ENCODE results near the gene ITSN1.
"Not testable (repeated sequence)": the region's sequence is repeated elsewhere in the genome, so short reads cannot be mapped to it uniquely, and the experiment has no call there.

The ITSN1 gene

DNA sequence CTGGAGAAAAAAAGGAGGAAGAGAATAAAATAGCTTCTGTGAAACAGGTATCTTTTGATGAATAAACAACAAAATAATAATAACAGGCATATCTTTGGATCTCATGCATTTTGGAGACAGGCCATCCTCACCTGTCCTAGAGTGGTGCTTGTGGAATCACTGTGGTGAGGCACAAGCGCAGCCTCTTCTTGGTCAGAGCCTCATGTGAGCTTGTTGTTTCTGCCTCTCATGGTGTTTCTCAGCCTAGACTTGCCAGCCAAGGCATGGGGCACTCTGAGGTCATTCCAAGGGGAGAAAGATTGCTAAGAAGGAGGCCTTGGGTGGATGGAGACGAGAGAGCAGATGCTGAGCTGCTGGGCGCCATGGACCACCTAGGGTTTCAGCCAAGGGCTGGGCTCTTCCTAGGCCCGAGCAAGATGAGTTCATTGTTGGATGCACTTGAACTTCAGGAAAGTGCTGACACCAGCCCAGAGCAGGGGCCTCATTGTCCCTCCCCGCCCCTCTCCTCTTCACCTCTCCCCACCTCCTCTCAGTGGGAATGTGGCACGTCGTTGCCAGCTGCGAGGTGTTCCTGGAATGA is 223.8 kb downstream of the ITSN1 start:
- DNase-seq: no peak

DNA sequence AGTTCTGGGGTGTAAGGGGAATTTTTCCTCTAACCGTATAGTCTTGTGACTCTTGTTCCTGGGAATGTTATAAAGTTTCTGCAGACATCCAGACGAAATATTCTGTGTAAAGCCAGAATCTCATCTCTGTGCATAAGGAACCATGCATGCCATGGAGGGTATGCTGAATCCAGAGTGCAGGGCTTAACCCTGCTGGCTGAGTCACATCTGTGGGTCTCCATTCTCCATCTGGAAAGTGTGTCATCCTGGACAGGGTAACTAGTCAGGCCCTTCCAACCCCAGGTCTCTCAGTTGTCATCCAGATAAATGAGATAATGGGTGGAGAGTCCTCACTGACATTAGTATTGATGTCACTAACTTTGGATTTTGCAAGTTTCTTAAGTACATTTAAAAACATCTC is 224.5 kb downstream of the ITSN1 start:
- no peak for DNase-seq

DNA sequence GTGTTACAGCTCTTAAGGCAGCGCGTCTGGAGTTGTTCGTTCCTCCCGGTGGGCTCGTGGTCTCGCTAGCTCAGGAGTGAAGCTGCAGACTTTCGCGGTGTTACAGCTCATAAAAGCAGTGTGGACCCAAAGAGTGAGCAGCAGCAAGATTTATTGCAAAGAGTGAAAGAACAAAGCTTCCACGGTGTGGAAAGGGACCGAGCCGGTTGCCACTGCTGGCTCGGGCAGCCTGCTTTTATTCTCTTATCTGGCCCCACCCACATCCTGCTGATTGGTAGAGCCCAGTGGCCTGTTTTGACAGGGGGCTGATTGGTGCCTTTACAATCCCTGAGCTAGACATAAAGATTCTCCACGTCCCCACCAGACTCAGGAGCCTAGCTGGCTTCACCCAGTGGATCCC is 225.6 kb downstream of the ITSN1 start:
- not testable (repeated sequence) for DNase-seq

DNA sequence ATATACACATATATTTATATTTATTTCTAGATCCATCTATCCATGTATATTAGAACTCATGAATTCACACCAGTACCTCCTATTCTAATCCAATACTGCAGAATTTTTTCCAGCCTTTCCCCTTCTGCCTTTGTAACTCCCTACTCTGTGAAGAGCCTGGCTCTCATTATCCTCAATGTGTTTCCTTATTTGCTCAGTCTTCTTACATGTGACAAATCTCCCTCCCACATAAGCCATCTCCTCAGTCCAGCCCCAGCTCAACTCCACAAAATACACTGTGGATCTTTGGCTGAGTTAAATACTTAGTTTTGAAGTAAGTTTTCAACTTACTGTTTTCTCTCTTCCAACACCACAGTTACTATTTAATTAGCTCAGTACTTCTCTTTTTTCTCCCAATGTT is 227.6 kb downstream of the ITSN1 start:
- DNase-seq: no peak

DNA sequence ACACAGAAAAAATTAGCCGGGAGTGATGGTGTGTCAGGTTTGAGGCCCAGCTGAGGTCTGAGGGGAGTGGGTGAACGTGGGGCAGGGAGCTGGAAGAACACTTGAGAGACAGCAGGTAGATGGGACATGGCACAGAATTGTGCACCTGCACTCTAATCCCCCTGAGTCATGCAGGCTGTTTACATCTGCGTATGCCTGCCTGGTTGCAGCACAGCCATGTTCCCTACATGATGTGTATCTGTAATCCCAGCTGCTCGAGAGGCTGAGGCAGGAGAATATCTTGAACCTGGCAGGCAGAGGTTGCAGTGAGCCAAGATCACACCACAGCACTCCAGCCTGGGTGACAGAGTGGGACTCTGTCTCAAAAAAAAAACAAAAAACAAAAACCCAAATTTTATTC is 228.5 kb downstream of the ITSN1 start:
- no peak for DNase-seq

DNA sequence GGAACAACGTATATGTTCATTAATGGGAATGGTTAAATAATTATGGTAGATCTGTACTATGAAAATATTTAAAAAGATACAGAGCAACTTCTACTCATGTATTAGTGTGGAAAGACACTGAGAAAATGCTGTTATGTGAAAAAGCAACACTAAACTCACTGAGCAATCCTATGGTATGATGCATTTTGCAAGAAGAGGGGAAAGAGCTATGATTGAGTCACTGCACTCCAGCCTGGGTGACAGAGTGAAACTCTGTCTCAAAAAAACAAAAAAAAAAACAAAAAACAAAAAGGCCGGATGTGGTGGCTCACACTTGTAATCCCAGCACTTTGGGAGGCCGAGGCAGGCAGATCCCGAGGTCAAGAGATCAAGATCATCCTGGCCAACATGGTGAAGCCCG is 228.9 kb downstream of the ITSN1 start:
- no peak for DNase-seq

DNA sequence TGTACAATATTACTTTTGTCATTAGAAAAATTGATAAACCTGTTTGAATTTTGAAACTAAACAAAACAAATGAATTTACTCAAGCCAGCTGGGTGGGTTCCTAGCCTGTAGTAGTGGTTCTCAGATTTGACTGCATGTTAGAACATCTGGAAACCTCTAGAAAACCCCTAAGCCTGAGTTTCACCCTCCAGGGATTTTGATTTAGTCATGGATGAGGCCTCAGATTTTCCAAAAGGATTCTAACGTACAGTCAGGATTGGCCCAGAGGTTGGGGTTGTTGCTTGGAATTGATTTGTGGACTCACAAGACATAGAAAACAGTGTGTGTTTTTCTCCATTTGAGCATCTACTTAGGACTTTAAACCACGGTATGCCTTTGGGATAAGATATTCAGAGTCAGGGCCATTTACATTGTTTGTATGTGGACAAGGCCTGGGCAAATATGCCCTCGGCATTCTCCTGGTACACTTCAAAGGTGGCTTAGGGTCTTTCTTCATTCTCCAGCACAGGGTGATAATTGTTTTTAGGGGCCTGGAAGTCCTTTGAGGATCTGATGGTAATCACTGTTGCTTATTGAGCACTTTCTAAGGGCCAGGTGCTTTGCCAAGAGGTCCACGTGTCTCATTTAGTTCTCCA is 230.7 kb downstream of the ITSN1 start:
- no peak for DNase-seq

DNA sequence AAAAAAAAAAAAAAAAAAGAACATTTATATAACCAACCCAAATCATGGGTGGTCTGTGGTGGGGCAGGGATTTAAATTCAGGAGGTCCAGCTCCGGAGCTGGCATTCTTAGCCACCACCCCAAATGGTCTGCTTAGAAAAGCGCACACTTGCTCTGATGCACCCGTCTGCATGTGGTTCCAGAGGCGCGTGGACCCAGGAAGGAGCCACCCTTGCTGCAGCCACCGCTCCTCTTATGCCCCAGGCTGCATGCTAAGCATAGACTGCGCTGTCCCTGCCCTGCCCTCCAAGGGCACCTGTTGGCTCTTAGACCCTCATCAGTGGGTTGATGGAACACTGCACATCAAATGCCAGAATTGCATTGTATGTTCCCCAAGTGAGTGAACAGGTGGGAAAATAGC is 231.9 kb downstream of the ITSN1 start:
- no peak for DNase-seq

DNA sequence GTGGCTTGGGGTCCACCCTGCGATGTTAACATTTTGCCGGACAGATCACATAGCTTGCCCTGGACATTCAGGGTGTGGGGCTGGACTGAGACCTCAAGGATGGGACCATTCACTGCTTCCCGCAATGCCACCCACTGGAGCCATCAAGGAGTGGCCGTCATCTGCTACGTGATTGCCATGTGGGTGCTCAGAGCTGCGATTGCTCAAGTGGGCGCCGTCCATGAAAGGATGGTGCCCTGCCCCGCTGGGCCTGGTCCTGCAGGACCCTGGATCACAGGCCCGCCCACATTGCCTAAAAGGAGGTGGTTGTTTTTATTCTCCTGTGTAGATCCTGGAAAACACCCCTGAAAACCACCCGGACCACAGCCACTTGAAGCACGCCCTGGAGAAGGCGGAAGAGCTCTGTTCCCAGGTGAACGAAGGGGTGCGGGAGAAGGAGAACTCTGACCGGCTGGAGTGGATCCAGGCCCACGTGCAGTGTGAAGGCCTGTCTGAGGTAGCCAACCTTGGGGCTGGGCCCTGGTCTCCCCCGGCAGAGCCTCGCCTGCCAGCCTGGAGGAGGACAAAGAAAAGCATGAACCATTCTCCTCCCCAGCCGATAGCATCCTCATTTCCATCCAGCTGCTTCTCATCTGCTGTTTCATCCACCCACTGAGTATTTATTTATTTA is 232.9 kb downstream of the ITSN1 start:
- DNase-seq: no peak

DNA sequence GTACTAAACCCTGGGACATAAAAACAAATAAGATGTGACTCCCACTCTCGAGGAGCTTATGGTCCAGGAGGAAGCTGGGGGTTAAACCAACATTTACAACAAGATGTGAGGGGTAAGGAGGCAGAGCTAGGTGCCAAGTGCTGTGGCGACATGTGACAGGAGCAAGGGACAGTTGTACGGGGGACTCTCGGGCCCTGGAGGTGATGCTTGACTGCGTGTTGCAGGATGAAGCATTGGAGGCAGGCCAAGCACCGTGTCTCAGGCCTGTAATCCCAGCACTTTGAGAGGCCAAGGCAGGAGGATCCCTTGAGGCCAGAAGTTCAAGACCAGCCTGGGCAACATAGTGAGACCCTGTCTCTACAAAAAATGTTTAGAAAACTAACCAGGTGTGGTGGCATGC is 236.5 kb downstream of the ITSN1 start:
- no peak for DNase-seq

DNA sequence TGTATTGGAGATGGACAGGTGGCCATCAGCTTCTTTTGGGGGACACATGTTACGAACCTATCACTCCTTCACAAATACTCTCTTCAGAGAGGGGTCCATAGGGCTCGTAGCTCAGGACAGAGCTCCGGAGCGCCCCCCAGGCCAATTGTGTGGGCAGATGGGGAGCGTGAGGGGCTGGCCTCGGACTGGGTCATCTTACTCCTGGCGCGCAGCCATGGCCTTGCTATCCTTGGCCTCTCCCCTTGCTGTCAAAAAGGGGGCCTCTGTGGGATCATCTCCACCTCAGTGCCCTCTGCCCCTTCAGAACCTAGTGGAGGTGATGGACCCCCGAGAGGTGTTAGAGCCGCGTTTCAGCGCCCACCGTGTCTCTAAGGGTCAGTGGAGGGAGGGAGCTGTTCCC is 238.3 kb downstream of the ITSN1 start:
- no peak for DNase-seq

DNA sequence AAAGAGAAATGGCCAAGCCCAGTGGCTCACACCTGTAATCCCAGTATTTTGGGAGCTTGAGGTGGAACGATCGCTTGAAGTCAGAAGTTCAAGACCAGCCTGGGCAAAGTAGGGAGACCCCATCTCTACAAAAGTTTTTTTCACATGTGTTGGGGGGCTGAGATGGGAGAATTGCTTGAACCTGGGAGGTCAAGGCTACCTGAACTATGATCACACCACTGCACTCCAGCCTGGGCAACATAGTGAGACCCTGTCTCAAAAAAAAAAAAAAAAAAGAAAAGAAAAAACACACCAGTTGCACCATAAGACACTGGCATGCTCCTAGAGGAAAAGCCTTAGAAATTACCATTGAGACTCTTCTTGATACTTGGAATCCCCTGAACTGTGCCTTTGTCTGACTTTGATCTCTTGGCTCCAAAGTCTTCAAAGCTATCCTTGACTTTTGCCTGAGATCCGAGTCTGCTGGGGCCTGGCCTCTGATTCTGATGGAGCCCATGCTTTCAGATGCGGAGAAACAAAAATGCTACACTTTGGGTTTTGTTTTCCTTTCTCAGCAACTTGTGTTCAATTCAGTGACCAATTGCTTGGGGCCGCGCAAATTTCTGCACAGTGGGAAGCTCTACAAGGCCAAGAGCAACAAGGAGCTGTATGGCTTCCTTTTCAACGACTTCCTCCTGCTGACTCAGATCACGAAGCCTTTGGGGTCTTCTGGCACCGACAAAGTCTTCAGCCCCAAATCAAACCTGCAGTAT is 239.6 kb downstream of the ITSN1 start:
- no peak for DNase-seq

DNA sequence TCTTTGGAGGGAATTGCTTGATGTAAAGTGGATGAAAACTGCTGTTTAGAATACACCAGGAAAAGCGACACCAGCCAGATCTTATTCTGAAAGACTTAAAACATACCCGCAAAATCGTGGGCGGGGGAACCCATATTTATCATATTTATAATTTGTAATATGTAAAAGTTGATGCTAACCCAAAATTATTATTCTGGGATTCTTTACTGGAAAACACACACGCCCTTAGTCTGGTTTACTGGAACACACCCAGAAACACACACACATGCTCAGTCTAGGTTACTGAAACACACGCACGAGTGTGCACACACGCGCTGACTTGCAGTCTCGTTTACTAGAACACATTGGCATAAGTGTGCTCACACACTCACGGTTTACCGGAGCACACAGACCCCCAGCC is 240.8 kb downstream of the ITSN1 start:
- no peak for DNase-seq

DNA sequence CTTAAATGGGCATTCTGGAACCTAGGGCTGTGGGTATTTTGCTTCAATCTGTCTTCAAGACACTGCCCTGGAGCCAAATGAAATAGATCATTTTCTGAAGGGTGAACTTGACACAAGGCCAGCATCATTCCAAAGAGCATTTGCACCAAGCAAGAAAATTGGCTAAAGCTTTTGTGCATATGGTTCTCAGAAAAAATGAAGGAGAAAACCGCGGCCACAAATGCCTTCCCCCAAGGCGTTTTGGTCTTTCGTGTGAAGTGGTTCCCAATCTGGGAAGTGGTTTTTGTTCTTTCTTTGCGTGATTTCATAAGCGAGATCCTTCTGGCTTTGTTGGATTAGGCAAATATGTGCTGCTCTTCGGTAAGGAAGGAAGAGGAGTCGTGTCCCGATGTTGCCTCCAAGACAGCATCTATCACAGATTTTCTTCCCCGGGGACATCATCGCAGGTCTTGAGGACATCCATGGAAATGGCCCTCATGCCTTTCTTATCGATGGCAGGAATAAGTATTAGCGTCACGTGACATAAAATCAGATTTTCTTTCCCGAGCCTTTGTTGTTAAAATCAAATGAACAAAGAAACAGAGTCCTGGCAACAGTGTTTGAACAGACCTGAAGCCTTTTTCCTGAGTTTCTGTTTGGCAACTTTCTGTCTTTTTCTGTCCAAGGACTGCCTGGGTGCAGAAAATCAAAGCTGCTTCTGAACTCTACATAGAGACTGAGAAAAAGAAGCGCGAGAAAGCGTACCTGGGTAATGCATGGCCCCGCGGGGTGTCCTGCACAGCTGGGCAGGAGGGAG is 242.3 kb downstream of the ITSN1 start:
- no peak for DNase-seq

DNA sequence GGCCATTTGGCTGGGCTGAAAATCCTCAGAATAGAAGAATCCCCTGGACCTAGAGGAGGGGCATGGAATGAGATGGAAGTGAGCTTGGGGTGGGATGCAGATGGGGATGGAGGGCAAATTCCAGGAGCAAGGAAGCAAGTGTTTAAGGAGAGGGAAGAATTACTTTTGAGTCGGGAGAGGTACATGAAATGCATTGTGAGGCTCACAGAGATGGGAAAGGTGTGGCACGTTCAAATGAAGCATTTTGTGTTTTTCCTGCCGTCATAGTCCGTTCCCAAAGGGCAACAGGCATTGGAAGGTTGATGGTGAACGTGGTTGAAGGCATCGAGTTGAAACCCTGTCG is 242.8 kb downstream of the ITSN1 start:
- DNase-seq: no peak

DNA sequence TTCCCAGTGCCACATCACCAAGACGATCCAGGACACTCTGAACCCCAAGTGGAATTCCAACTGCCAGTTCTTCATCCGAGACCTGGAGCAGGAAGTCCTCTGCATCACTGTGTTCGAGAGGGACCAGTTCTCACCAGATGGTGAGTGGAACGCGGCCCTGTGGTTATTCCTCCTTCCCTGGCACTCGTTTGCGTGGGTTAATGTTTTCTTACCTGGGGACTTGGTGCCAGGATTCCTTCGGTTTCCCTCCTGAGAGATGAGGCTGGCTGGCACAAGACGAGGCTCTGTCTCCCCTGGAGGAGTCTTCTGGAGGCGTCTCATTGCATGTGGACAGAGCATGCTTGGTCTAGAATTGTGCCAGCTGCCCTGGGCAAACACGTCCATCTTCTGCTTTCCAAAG is 244.0 kb downstream of the ITSN1 start:
- no peak for DNase-seq

DNA sequence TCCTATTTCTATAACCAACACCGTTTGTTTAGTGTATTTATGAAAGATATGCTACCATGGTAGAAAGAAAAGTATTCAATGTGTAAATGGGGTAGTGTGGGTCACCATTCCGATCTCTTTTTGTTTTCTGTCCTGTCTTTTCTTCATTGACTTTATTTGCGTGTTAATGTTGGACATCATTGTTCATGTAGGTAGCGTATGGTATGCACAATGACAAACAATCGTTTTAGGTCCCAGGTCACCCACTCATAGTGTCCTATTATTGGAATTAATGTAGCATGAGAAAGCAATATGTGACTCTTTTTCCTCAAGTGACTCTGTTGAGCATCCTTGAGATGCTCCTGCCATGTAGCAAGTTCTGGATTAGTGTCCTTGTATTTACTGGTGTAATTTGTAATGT is 247.9 kb downstream of the ITSN1 start:
- DNase-seq: no peak

DNA sequence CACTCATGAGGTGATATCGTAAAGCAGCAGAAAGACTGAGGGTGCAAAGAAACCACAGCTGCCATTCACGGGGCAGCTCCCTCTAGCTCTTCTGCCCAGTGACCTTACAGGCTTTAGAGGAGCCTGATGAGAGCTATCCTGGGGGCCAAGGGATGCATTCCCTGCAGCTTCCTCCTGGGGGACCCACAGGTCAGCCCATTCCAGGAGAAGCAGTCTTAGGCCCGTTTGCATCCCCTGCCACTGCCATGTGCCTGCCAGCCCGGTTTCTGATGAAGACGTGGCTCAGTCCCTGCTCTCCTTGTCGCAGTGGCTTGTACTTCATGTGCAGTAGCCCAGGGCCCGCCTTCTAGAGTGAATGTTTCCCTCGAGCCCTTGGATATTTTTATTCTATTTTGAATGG is 250.6 kb downstream of the ITSN1 start:
- no peak for DNase-seq

DNA sequence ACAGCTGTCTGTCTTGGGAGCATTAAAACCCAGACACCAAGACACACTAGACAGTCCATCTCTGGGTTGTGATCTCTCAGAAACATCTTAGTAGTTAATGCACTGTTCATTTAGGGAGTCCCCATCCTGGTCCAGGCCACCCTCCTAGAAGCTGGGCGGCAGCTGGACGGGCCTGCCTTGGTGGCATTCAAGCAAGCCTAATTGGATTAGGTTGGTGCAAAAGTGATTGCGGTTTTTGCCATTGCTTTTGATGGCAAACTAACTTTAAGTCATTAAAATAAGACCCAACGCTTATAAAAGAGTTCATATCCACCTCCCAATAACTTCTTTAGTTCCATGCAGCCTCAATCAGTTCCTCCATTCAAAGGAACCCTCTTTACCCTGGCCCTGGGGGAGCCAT is 251.6 kb downstream of the ITSN1 start:
- DNase-seq: no peak

DNA sequence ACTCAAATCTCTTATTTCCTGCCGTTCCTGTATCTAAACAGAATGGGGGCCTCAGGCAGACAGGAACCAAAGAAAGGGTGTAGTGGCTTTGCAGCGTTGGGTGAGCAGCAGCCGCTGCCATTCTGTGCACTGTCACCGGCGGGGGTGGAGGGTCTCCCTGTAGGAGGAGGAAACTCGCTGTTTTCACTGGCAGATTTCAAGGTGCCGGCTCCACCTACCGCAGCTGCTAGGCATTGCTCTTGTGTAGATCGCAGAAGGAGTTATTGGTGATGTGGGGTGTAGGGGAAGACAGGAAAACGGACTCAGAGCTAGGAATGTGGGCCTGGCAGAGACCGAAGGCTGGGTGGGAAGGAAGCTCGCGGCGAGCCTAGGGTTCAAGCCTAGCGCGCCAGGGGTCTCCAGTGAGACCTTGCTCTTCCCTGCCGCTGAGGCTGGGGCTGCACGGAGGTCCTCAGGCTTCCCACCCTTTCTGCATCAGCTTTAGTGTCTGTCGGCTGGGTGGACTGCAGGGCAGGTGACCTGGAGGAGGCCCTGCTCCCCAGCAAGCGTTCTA is 252.5 kb downstream of the ITSN1 start:
- peak; percentile 69 for DNase-seq

DNA sequence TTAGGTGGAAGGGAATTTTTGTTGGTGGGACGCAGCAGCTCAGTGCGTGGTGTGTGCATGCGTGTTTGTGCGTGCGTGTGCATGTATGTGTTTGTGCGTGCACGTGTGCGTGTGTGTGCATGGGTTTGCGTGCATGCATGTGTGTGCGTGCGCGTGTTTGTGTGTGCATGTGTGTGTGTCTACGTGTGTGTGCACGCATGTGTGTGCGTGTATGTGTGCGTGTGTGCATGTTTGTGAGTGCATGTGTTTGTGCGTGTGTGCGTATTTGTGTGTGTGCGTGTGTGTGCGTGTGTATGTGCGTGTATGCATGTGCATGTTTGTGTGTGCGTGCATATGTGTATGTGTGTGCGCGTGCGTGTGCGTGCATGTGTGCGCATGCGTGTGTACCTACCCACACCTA is 253.1 kb downstream of the ITSN1 start:
- no peak for DNase-seq

DNA sequence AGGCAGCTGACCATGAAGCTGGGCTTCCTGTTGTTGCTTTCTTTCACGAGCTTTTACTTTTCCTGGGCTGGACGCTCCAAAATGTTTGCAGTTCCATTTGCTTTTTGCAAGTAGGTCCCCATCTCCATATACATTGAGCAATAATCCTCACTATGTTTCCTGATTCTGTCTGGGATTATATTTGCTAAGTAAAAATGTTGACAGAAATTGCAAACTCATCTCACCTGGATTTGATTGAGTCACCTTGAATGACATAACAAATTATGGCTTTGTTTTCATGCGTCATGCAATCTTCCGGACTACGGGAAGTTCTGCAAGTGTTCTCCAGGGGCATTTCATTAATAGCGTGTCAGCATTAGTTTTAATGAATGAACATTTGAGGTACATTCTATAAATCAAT is 254.4 kb downstream of the ITSN1 start:
- DNase-seq: no peak

DNA sequence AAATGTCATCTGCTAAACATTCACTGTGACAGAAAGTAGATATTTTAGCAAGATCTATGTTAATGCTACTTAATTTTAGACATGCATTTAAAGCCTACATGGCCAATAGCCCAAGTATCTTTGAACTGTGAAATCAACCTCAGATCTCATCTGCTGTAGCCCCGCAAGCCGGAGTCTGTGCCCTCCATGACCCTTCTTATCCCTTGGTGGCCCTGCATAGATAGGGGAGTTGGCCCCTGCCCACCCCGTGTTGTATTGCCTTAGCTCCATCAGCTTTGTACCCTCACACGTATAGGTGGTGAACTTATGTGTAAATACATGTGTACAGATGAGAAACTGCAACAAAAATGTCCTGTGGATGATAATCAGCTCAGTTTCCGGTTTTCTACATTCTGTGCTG is 254.8 kb downstream of the ITSN1 start:
- DNase-seq: no peak
